Prostate gland (tissue), 2 donors: ENCODE data around the gene FIBCD1. TPM values are rescaled to one million over a fixed set of nuclear protein-coding genes. Genes with fewer than 3 reads are reported as not detected.

ENCODE experiments used
- DNase-seq: peaks from one replicate; pipeline ENCODE4 v3.0.0-alpha.2; 2019; ENCODE audit warnings: low spot score
- H3K27ac ChIP-seq, 2 donors: fragments of 200-600 bp; sonication (generic); 2 replicates each; pipeline ENCODE4 v1.5.1; 2017 to 2019
- H3K27me3 ChIP-seq: fragments of 200-600 bp; sonication (generic); replicated peaks from 2 replicates; pipeline ENCODE4 v1.5.1; 2019; ENCODE audit not compliant: insufficient read depth
- H3K36me3 ChIP-seq, 2 donors: fragments of 200-600 bp; sonication (generic); 1 replicate in 1 of 2; 2 replicates in 1 of 2; pipeline versions ENCODE4 v1.5.1 to v1.8.1; 2017 to 2019
- H3K4me1 ChIP-seq: fragments of 200-600 bp; sonication (generic); replicated peaks from 2 replicates; pipeline ENCODE4 v1.5.1; 2019
- H3K4me3 ChIP-seq, 2 donors: fragments of 200-600 bp; sonication (generic); 2 replicates each; pipeline ENCODE4 v1.5.1; 2017 to 2019
- H3K9me3 ChIP-seq: fragments of 200-600 bp; sonication (generic); 2 replicates; pipeline ENCODE4 v1.5.1; 2017
- CTCF ChIP-seq, 4 experiments: fragments of 200-600 bp in 2 of 4; fragments of 450-650 bp in 2 of 4; sonication (generic) in 2 of 4; IDR thresholded peaks; 1 replicate in 3 of 4; 2 replicates in 1 of 4; pipeline ENCODE4 v1.5.1; 2016 to 2019; ENCODE audit warnings: antibody characterized with exemption in 4 of 4, mild to moderate bottlenecking in 2 of 4, moderate library complexity in 2 of 4
- POLR2A ChIP-seq: fragments of 450-650 bp; IDR thresholded peaks from one replicate; pipeline ENCODE4 v1.6.1; 2016; ENCODE audit warnings: antibody characterized with exemption, mild to moderate bottlenecking
- POLR2AphosphoS5 ChIP-seq: sonication (generic); formaldehyde crosslinking; IDR thresholded peaks from one replicate; pipeline ENCODE4 v1.6.1; 2017; ENCODE audit warnings: antibody characterized with exemption
- WGBS: methylation state at CpG from one replicate; pipeline ENCODE4 v1.1.5; 2018; 5-methylcytosine and 5-hydroxymethylcytosine counted together
- intact Hi-C: fragments of 100-400 bp; cut with DNase I; formaldehyde crosslinking; loops from one replicate; pipeline ENCODE4 v1.14.2; 2022
- total RNA-seq, 2 donors: library from RNA; depleted of rRNA; stranded (reverse); fragments of >200 nt; gene quantifications; one replicate each; pipeline ENCODE4 v1.1.0, GENCODE V29; 2016

FIBCD1 gene
- total RNA-seq, 2 donors from 2014 or later: 0.36 to 13.2 TPM

- 87% methylated on average over 1 of the region's 1 CpG for WGBS
These were observed 15.3 kb upstream of the FIBCD1 start for GRCh38 chr9:130954317-130954716.

GRCh38 chr9:130952065-130952762 is 13.2 kb upstream of the FIBCD1 start:
- intact Hi-C loops: no loop called here
- 74% methylated on average over 6 of the region's 6 CpGs for WGBS
- Histone ChIP-seq H3K4me3 (no peak overlapping the region), H3K4me1 (no peaks in the 10 kb centered on the region), H3K9me3 (no peaks in the 10 kb centered on the region), H3K36me3 (no peaks in the 10 kb centered on the region), H3K27ac (no peak overlapping the region), H3K27me3 (no peaks in the 10 kb centered on the region)
- no peak for DNase-seq
- TF ChIP-seq POLR2A (no peak), CTCF (IDR thresholded peaks at IDR 0.05) (no peak), POLR2AphosphoS5 (no peak)

More at GRCh38 chr9:130954317-130954716, 15.3 kb upstream of the FIBCD1 start:
- Histone ChIP-seq H3K27me3 (no peaks in the 10 kb centered on the region), H3K36me3 (no peaks in the 10 kb centered on the region), H3K4me3 (no peak overlapping the region), H3K4me1 (no peaks in the 10 kb centered on the region), H3K27ac (no peak overlapping the region), H3K9me3 (no peaks in the 10 kb centered on the region)
- intact Hi-C loops: no loop called here
- TF ChIP-seq CTCF (IDR thresholded peaks at IDR 0.05) (no peak), POLR2AphosphoS5 (no peak), POLR2A (no peak)
- no peak for DNase-seq

- Histone ChIP-seq H3K4me1 (no peaks in the 10 kb centered on the region), H3K27ac (no peak overlapping the region), H3K9me3 (no peaks in the 10 kb centered on the region), H3K4me3 (no peak overlapping the region), H3K36me3 (no peaks in the 10 kb centered on the region), H3K27me3 (no peaks in the 10 kb centered on the region)
- intact Hi-C loops: no loop called here
- TF ChIP-seq POLR2AphosphoS5 (no peak), POLR2A (no peak), CTCF (IDR thresholded peaks at IDR 0.05) (no peak)
- DNase-seq: no peak
- WGBS: 64% methylated on average over 1 of the region's 1 CpG
These were observed 10.9 kb upstream of the FIBCD1 start for GRCh38 chr9:130950039-130950311.

GRCh38 chr9:130949188-130950038 is 10.4 kb upstream of the FIBCD1 start:
- no peak for DNase-seq
- intact Hi-C loops: no loop called here
- Histone ChIP-seq H3K9me3 (no peaks in the 10 kb centered on the region), H3K4me1 (no peaks in the 10 kb centered on the region), H3K36me3 (no peaks in the 10 kb centered on the region), H3K4me3 (no peak overlapping the region), H3K27me3 (no peaks in the 10 kb centered on the region), H3K27ac (no peak overlapping the region)
- 82% methylated on average over 8 of the region's 8 CpGs for WGBS
- TF ChIP-seq POLR2A: no peak
- no peak for TF ChIP-seq POLR2AphosphoS5
- TF ChIP-seq CTCF (IDR thresholded peaks at IDR 0.05): no peak
